ENCODE results near the gene BLACAT1.
A peak's percentile ranks its signal among the peaks of the same experiment; 100 is the strongest.
"Not testable (repeated sequence)": the region's sequence is repeated elsewhere in the genome, so short reads cannot be mapped to it uniquely, and the experiment has no call there.

The BLACAT1 gene

DNA sequence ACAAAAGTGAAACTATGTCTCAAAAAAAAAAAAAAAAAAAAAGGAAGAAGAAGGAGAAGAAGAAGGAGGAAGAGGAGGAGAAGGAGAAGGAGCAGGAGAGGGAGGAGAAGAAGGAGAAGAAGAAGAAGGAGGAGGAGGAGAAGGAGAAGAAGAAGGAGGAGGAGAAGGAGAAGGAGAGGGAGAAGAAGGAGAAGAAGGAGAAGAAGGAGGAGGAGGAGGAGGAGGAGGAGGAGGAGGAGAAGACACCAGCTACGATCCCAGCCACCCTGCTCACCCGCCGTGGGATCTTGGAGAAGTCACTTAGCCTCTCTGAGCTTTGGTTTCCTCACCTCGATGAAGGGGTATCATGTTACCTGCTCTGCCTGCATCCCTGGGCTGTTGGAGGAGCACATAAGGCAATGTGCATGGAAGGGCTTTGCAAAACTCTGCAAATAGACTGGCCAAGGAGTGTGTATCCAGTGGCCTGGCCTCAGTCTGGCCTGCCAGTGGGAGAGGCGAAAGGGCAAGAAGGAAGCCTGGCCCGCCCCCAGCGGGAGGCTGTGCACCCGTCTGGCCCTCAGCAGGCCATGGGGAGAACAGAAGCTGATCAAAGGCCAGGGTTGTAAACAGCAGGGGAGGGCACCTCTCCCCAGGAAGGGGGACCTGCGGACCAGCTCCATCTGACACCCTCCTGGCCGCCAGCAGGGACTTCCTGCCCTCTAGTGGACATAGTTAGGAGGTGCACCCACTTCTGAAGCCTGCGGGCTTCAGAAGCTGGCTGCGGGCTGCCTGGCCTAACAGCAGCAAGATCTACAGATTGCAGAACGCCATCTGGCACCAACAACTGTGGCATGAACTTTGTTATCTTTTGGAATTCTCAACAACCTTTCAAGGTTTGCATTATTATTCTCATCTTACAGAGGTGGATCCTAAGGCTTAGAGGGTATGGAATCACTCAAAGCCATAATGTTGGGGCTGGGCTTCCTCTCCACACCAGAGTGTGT lies 29.4 kb upstream of the BLACAT1 start:
- DNase-seq (ENCODE audit: low spot score) = peak; percentile 90

DNA sequence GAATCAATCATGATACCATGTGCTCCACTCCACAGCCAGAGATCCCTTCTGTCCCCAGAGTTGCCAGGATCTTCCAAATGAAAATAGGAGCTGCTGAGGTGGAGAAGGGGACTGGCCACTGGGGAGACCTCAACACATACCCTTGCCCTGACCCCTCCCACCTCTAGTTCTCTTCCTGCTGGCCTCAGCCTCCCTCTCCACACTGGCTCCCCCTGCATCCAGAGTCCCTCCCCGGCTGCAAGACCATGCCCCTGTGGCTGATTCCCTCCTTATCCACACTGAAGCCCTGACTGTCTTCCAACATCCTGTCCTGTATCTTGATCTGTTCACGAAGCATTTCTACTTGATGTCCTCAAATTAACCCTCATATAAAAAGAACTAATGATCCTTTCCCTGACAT lies 27.5 kb upstream of the BLACAT1 start:
- no peak for DNase-seq (ENCODE audit: low spot score)

DNA sequence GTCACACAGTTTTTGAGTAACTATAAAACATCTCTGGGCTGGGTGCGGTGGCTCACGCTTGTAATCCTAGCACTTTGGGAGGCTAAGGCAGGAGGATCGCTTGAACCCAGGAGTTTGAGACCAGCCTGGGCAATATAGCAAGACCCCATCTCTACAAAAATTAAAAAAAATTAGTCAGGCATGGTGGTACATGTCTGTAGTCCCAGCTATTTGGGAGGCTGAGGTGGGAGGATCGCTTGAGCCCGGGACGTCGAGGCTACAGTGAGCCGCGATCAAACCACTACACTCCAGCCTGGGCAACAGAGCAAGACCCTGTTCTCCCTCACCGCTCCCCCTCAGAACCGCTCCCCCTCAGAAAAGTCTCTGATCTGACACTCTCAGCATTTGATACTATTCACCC lies 26.7 kb upstream of the BLACAT1 start:
- DNase-seq (ENCODE audit: low spot score) = not testable (repeated sequence)

DNA sequence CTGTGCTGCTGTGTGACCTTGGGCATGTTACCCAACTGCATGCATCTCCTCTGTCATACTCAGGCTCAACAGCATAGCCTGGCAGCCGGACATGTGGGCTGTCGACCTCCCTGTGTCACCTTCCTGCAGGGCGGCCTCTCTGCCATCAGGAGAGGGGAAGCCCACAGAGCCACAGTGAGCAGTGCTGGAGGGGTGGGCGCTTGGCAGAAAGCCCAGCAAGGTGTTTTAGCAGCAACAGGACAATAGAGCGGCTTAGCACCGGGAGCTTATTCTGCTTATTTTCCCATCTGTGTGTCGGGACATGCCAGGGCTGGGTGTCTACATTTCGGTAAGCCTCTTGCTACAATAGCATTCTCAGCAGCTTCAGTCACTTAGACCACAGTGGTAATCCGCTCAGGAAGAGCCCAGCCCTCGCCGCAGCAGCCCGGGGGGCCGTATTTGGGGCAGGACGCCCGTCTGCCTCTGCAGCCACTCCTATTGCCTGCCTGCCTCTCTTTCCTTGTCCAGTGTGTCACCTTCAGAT lies 25.8 kb upstream of the BLACAT1 start:
- DNase-seq (ENCODE audit: low spot score) = no peak

DNA sequence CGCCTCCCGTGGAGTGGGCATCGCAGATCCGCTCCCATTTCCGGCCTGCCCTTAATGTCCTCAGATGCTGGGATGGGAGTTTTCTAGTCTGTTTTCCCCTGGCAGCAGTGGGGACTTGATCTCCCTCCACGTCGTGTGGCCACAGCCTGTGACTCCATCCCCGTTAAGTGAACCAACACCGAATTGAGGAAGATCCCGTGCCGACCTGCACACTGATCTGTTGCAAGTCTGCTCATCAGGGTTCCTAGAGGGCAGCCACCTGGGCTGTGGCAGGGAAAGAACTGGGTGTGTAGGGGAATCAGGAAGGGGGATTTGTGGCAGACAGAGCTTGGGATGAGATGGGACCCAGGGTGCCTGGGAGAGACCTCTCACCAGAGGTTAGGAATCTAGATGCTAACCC lies 25.4 kb upstream of the BLACAT1 start:
- no peak for DNase-seq (ENCODE audit: low spot score)

DNA sequence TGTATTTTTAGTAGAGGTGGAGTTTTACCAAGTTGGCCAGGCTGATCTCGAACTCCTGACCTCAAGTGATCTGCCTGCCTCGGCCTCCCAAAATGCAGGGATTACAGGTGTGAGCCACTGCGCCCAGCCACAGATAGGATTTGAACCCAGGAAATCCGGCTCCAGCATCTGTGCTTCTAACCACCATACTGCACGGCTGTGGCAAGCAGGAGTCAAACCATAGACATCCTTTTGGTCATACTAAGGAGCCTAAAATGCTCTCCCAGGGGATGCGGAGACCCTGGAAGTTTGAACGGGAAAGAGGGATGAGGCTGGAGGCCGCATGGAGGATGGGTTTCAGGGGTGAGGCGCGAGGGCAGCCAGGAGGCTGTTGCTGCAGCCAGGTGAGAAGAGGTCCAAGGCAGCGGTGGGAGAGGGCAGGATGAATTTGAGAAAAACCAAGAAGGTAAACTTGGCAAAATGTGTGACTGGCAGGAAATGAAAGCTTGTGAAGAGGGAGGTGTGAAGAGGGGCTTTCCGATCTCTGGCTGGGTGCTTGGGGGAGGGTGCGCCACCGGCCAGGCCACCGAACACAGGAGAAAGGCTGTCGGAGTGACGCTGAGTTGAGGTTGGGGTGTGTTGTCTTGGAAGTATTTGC lies 24.6 kb upstream of the BLACAT1 start:
- DNase-seq (ENCODE audit: low spot score) = no peak

DNA sequence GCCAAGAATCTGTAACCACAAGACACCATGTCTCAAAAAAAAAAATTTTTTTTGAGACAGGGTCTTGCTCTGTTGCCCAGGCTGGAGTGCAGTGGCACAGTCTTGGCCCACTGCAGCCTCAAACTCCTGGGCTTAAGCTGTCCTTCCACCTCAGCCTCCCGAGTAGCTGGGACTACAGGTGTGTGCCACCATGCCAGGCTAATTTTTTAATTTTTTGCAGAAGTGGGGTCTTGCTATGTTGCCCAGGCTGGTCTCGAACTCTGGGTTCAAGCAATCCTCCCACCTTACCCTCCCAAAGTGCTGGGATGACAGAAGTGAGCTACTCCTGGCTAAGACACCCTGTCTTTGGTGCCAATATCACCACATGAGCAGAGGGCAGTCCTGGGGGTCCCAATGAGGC lies 23.1 kb upstream of the BLACAT1 start:
- not testable (repeated sequence) for DNase-seq (ENCODE audit: low spot score)

DNA sequence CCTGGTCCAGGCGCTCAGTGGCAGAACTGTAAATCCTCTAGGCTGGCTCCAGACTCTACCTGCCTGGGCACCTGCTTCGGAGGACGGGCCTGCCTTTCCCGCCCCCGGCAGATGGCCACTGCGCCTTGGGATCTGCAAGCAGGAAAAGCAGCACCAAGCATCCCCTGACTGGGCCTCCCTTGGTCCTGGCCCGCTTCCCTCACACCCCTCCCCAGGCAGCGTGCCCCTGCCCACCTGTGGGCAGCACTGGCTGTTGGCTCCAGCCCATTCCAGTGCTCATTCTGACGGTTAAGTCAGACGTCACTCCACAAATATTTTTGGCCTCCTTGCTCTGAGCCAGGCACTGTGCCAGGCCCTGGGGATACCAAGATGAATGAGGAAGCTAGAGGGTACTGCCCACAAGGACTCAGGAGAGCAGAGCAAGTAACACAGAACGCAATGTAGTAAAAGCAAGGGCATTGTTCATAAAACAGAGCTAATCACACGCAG lies 22.0 kb upstream of the BLACAT1 start:
- peak; percentile 80 for DNase-seq (ENCODE audit: low spot score)

DNA sequence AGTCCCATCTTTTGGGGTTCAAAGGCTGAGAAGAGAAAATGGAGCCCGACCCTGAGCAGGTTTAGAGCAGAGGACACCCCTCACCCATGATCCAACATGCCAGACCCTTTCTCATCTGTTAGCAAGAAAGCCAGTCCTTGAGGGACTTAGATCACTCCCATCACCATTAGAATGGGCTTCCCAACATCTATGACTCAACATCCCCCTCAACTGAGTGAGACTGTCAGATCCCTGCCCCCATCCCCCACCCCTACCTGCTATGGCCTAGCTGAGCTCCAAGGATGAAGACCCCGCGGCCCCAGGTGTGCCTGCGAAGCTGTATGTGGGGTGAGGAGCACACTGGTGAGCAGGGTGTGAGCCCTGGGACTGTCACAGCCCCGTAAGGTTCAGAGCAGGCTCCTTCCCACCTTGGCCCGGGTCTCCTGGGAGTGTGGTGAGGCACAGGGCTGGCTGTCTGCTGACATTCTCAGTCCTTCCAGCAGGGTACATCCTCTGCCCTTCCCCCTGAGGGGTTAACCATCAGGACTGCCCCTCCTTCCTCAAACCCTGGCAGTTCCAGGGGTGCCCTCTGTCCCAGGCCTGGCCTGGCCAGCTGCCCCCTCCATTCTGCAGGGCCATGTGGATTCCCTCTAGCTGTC lies 21.4 kb upstream of the BLACAT1 start:
- no peak for DNase-seq (ENCODE audit: low spot score)

DNA sequence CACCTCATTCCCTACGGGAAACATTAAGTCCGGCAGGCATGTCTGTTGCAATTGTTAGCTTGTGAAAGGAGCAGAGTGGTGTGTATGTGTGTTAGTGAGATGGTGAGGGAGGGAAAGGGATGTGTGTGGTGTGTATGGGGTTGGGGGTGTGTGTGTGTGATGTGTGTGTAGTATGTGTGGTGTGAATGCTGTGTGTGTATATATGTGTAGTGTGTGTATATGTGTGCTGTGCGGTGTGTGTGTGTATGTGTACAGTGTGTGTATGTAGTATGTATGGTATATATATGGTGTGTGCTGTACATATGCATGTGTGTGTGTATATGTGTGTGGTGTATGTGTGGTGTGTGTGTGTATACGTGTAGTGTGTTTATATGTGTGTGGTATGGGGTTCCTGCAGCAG lies 20.8 kb upstream of the BLACAT1 start:
- no peak for DNase-seq (ENCODE audit: low spot score)

DNA sequence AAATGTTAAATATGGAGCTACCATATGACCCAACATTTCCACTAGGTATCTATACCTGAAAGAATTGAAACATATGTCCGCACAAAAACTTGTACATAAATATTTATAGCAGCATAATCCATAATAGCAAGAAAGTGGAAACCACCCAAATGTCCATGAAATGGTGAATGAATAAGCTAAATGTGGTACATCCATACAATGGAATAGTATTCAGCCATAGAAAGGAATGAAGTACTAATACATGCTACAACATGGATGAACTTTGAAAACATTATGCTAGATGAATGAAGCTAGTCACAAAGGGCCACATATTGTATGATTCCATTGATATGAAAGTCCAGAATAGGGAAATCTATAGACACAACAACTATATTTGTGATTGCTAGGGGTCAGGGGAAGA lies 20.0 kb upstream of the BLACAT1 start:
- no peak for DNase-seq (ENCODE audit: low spot score)

DNA sequence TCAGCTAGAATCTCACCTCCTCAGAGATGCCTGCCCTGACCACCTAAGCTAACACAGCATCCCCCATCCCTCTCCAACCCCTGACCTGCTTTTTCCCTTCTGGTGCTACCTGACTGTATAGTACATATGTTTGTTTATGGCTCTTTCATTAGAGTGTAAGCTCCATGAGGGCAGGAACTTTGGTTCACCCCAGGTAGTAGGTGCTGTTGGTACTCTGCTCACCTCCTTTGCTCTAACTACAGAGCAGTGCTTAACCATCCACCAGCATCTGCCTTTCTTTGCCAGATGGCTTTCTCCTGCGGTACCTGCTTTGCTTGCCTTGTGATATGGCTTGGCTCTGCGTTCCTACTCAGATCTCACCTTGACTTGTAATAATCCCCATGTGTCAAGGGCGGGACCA lies 18.7 kb upstream of the BLACAT1 start:
- DNase-seq (ENCODE audit: low spot score) = no peak

DNA sequence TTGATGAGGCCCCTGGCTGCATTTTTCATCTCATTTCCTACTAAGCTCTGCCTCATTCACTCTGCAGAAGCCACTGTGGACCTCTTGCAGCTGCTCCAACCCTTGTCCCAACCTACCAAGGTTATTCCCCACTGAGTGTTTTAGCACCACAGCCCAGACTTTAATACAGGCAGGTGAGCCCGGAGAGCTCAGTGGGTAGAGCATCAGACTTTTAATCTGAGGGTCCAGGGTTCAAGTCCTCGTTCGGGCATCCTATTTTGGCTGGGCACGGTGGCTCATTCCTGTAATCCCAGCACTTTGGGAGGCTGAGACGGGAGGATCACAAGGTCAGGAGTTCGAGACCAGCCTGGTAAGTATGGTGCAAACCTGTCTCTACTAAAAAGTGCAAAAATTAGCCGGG lies 18.1 kb upstream of the BLACAT1 start:
- DNase-seq (ENCODE audit: low spot score) = no peak

DNA sequence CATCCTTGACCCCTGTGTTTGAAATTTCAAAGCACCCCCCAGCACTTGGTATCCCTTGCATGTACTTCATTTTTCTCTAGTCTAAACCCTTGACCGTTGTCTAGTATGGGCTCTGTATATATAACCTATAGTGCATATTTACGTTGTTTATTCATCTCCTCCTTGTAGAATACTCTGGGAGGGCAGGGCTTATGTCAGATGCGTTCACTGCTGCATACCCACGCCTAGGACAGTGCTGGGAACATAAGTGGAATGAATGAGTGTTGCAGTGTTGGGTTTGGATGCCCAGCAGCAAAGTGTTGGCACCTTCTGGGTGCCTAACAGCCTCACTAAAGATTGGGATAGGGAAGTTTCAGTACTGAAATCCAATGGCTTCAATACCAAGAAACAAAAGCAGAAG lies 17.6 kb upstream of the BLACAT1 start:
- no peak for DNase-seq (ENCODE audit: low spot score)

DNA sequence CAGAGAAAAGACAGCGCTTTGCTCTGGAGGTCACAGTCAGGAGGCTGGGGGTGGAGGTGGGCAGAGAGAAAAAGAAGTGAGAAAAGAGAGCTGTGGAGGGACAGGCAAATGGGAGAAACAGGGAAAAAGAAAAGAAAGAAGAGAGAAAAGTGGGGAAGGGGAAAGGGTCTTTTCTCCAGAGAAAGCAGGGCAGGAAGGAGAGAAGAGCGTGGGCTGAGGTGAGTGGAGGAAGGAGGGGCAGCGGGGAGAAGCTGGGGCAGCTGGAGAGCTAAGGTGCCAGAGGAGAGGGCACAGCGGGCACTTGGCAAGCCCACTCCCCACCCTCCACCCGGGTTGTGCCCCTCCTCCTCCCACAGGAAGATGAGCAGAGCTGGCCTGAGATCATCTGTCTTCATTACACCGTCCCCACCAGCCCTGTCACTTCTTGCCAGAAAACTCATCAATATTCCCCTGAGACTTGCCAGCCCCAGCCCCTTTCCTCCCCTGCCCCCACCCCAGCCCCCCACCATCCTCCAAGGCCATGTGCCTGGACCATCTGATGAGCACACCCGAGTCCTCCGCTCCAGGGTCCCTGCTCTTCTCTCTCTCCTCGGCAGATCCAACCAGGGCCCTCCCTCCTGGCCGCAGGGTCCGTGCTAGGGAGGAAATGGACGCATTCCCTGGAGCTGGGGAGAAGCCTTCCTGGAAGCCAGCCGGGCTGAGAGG lies 17.0 kb upstream of the BLACAT1 start:
- DNase-seq (ENCODE audit: low spot score) = no peak

DNA sequence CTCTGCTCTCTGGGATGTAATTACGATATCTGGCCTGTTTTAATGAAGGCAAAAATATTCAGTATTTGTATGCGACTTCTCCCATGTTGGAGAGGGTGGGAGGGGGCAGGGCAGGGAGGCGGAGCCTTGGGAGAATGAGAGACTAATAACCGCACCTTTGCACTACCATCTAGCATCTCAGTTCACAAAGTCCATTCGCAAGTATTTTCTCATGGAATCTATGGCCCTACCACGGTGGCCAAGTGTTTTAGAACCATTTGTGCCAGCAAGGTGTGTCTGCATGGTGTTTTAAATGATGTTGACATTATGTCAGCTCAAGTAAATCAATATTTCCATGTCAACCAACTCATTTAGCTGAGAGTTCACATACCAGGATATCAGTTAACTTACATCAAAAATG lies 14.3 kb upstream of the BLACAT1 start:
- DNase-seq (ENCODE audit: low spot score) = no peak

DNA sequence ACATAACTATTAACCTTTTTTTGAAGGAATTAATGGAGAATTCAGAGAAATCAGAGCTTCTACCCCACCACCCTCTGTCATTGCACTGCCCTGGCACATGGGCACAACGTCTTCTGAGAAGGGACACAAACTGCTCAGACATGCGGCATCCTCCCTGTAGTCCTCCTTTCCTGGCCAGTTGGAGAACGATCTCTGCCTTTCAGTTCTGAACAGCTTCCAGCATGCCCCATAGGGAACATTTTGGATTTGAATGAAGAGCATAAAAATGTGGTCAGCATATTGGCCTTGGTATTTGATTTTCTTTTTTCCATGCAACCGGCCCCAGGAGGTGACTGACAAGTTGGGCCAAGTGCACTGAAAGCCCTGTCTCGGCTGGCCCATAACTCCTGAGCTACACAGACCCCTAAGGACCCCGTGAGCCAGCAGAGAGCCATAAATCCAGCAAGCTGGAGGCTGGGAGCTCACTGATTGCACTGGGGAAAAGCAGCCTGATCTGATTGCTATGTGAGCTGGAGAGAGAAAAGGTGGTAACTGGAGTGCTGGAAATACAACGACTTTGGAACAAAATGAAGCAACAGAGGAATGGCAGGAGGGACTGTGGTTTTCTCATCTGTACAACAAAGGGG lies 10.9 kb upstream of the BLACAT1 start:
- peak; percentile 62 for DNase-seq (ENCODE audit: low spot score)

DNA sequence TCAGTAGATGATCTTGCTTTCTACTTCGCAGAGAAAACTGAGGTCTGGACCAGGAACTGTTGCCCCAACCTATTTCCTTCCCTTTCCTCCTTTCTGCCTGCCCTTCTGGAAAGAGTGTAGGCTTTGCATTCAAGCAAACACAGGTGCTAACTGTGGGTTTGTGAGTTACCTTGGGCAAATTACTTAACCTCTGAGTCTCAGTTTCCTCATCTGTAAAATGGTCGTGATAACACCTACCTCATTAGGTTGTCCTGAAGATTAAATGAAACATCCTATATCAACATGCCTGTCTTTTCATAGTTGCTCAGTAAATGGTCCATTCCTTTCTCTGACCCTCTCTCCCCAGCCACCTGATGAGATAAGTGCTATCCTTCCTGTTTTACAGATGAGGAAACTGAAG lies 9.5 kb upstream of the BLACAT1 start:
- no peak for DNase-seq (ENCODE audit: low spot score)

DNA sequence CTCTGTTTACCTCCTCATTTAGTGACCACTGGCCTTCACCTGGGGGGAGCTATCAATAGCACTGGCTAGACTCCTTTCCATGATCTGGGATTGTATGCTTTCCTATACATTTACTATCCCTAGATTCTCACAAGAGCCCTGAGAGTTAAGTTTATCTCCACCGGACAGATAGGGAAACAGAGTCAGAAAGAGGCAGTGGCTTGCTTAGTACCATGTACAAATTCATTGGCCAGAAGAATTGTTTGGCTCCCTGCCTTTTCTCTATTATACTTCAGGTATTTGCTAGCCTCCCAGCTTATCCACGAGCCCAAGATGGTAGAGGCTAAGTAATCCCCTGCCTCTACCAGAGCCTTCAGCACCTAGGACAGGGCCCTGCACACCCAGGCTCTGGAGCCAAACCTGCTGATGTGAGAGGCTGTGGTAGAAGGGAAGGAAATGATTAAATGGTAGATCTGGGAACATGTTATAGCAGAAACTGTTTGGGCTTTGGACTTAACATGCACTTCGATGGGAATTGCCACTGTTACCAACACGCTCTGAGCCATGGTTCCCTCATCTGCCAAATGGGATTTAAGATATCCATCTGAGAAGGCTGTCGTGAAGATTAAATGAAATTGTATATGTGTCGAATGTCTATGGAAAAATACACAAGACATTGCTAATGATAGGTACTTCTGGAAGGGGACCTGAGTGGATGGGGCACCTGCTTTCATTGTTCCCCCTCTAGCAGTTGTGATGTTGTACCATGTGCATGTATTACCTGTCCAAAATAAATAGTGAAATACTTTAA lies 3.1 kb upstream of the BLACAT1 start:
- DNase-seq (ENCODE audit: low spot score) = peak; percentile 51

DNA sequence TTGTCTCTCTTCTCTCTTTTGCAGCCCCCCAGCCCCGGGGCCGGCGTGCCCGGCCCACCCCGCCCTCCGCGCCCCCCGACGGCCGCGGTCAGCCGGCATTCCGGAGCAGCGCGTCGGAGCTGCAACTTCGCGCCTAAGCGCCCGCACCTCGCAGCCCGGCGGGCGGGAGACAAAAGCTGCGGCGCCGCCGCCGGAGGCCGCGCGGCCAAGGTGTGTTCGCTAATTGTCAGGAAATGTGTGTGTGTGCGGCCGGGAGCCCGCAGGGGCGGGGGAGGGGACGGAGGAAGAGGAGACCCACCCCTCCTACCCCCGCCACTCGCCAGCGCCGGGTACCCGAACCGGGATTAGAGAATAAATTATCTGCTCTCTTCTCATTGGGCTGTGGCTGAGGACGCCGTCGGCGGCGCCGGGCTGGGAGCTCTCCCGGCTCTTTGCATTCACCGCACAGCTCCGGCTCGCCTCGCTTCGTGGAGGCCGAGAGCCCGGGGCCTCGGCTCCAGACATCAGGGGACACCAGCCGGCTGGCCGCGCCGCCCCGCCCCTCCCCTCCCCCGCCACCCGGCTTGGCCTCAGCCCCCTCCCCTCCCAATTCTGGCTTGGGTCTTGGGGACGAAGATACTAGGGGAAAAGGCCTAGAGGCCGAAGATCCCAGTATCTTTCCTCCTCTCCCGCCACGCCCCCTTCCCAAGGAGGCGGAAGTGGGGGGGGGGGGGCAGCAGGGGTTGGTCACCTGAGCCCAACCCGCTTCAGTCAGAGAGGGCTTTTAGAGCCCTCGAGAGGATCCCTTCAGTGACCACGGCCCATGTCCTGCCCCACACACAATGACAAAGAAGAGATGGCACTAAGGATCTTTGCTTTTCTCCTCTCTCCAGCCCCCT lies 1.3 kb upstream of the BLACAT1 start:
- DNase-seq (ENCODE audit: low spot score) = peak; percentile 72

All from cerebellar cortex (tissue), 1 donor.